Activated CD4-positive, CD25-positive, alpha-beta regulatory T cell treated with anti-CD3 and anti-CD28 coated beads, Interleukin-2, amount 50 U/mL, for 24 hours (primary cell): Measurements from ENCODE around the gene PROM2.

ENCODE experiments used
- ATAC-seq, 2 donors: fragments of 150-1000 bp; cut with Tn5 transposase; one replicate each; pipeline ENCODE4 v1.10.0; 2021; ENCODE audit warnings: mild to moderate bottlenecking in 1 of 2, moderate library complexity in 1 of 2

PROM2 gene

DNA sequence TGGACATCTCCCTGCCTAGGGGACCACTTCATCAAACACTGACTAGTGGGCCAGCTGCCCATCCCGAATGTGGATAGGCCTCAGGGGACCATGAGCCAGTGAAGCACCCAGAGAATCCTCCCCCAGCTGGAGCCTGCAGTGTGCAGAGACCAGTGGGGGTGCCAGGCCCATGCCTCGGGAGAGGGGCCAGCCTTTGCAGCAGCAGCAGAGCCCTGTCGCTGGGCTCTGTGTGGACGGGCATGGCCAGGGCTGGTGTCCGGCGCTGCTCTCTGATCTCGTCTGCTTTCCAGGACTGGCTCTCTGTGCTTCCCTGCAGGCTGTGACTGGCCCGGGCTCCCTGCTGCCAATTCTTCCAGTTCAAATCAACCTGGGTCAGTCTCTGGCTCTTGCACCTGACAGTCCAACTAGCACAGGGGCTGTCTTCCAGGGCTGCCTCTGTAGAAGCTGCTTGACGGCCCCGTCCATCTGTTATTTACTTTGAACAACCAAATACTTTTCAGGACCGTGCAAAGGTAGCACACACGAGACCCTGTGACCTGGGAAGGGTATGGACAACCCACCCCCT, 34.3 kb downstream of the PROM2 start:
- no peak for ATAC-seq

DNA sequence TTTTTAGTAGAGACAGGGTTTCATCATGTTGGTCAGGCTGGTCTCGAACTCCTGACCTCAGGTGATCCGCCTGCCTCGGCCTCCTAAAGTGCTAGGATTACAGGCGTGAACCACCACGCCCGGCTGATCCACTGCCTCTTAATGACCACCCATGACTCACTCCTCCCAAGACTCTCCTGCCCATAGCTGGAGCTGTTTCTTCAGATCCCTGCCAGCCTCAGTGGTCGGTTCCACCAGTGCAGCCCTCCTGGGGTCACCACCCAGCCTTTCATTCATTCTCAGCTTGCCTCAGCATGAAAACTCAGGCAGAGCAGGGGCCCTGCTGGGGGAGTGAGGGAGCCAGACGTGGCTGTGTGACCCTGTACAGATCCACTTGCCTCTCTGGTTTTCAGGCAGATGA, 35.4 kb downstream of the PROM2 start:
- ATAC-seq = no peak

DNA sequence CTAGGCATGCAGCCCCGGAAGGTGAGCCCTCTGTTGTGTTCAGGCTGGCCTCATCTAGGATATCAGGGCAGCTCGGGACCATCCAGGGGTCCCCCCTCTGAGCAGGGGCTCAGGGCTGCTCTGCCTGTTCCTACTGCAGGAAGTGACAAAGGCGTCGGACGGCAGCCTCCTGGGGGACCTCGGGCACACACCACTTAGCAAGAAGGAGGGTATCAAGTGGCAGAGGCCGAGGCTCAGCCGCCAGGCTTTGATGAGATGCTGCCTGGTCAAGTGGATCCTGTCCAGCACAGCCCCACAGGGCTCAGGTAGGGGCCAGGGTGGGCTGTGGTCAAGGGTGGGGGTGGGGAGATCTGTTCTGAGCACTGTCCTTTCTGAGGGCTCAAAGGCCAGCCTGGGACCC, 36.0 kb downstream of the PROM2 start:
- no peak for ATAC-seq

DNA sequence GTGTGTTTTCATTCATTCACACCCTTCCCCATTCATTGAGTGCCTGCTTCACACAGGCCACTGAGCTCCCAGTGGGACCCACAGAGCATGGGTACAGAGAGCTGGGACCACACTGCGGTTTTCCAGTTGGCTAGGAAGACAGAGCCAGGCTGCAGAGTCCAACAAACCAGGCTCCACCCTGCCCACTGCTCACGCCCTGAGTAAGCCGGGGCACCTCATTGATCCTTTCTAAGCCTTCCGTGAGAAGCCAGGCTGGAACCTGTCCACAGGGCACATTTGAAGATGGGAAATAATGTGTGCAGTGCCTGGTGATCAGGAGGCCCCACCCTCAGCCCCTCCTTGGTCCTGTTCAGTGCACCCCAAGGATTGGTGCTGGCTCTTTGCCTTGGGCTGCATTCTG, 36.4 kb downstream of the PROM2 start:
- no peak for ATAC-seq

DNA sequence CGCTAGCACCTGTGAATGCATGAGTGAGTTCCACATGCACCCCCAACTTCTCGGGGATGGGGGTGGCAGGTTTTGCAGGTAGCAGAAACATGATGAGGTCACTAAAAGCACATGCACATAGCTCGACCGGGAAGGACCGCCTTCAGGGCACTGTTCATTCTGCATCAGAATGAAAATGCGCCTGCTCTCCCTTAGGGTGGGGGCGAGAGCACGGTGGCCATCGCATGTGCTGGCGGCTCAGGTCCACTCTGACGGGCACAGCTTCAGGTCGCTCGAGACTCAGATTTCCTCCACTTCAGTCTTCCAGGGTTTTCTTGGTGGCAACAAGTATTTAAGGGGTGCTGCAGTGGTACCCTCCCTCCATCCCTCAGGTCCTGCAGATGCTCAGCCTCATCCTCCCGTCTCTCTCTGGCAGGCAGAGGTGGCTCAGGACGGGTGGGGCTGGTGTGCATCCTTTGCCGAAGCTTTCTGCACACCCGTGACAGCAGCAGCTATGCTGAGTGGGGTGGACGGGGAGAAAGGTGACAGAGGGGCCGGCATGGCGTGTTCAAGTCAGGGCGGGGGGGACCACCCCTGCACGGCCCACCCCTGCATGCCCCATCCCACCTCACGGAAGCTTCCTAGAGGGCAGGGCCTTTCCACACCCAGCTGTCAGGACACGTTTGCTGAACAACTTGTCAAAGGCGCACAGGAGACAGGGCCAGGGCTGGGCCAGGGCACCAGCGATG, 37.7 kb downstream of the PROM2 start:
- ATAC-seq = no peak

DNA sequence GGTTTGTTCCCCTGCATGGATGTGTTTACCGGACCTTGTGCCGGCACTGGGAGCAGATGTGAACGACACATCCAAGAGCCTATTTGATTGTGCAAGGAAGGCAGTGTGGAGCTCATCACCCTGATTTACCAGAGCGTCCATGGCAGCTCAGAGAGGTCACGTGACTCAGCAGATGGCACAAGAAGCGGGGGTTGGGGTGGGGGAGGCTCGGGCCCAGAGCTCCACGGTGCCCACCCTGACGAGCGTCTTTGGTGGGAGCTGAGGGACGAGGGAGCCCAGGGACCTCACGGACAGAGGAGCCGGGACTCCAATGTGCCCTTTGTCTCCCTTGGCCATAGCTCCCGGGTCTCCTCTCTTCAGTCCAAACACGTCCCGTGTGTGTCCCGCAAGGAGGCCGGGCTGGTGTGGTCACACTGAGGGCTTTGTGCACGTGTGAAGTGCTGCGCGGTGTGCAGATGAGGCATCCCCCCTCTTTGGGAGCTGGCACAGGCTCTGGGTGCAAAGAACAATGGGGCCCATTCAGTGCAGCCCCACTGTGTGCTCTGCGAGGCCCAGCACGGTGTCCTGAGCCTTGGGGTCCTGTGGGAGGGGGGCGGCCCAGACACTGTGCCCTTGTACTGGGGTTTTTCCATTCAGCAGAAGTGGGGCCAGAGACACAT, 38.4 kb downstream of the PROM2 start:
- no peak for ATAC-seq

DNA sequence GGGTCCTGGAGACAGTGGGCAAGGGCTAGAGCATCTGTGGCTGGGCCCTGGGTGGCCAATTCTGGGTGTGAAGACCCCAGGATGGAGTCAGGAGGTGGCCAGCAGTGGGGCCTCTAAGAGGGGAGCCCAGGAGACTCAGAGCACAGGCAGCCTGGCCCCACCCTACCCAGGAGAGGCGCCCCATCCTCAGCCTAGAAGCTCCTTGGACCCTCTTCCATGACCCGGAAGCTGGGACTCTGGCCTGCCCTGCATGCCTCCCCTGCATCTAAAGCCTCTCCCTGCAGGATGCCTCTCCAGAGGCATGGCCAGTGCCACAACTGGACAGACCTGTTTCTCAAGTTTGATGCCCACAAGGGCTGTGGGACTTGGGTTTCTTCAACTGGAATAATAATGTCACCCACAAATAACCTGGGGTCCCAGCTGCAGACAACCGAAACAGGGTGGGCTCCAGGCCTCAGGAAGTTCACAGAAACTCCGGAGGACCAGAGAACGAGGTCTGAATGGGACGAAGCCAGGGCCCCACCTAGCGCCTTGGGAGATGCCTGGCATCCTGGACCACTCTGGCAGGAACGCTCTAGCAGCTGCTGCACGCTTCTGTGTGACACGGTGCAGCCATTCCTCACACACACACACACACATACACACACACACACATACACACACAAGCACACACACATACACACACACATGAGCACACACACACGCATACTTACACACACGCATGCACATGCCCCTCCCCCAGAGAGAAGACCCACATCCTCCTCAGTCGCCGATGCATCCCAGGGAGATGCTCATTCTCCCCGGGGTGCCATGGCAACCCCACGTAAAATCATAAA, 39.3 kb downstream of the PROM2 start:
- ATAC-seq = no peak

DNA sequence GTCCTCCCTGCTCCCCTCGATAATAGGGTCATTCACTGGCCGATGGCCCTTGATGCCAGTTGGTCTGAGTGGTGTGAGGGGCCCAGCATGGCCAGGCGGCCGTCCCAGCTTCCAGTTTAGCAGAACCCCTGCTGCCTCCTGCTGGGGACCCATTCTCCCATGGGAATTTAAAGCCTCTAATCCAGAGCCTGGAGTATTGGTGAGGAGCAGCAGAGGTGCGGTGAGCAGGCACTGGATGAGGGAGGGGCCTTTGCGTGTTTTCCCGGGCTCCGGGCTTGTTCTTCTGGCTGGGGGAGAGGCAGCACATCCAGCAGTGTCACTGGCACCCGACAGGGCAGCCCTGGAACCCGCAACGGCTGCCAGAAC, 40.3 kb downstream of the PROM2 start:
- ATAC-seq = no peak

DNA sequence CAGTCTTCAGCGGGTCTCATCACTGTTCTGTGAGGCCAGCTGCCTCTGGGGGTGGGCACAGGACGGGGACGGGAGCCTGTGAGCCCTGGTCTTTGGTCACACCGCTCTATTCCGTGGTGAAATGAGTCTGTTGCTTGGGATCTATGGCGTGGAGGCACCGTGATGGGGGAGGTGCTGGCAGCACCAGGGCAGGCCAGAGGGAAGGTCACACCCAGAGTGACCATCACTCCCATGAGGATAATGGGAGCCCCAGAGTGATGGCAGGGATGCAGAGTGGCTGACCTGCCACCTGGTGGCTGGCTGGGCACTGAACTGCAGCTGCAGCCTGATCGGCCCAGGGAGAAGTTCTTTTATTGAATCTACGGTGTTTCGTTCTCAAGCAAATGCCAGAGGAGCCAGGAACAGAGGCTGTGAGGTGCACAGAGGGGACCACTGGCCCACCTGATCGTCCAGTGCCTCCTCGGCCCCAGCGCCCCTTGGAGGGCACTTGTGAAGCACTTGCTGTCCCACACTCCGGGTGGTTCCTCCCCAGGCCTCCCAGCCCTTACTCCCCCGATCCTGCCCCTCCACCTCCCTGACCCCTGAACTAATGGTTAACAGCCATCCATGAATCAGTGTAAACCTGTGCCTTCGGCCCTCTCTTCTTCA, 40.8 kb downstream of the PROM2 start:
- ATAC-seq = no peak

DNA sequence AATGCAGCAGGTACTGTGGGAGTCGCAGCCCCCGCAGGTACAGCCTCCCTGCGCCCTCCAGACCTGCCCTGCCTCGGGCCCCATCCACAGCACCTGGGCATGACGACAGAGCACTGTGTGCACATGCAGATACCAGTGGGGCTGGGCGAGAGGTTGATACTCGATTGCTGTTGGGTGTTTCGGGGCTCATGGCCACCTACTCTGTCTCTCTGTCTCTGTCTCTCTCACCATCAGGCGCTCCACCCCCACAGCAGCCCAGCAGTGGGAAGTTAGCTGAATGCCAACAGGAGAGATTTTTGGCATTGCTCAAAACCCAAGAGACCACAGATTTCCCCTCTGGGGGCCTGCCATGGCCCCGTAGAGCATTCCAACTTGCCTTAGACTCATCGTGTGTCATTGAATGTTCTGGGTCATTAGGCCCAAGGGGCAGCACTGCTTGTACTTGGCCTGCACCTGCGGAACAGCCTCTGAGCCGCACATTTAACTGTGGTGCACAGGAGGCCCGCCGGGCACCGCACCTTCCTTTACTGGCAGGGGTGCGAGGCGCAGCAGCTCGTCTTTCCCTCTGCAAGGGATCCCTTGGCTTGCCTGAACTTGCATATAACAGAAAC, 41.7 kb downstream of the PROM2 start:
- no peak for ATAC-seq

DNA sequence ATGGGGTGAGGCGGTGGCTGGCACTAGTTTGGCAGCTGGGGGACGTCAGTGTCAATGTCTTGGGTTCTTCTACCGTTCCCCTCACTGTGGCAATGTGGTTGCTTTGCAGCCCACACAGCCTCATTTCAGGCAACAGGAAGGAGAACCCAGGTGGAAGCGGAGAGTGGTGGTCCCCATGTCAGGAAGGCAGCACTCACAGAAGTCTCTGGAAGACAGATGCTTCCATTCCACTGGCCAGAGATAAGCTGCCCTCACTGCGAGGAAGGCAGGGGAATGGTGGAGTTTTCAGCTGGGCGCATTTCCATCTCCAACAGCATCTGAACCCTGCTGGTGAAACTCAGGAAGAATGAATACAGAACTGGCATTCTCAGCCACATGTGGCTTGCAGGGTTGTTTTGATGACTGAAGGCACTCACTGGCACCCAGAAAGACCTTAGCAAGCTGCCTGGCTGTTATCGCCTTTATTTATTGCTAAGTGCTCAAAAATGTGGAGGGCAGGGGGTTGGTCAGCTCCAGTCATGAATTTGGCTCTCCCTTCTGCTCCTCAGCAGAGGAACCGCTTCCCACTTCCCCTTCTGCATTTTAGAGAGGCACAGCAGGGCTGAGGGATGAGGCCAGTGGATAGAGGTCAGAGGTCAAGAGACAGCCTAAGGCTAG, 42.3 kb downstream of the PROM2 start:
- ATAC-seq = no peak

DNA sequence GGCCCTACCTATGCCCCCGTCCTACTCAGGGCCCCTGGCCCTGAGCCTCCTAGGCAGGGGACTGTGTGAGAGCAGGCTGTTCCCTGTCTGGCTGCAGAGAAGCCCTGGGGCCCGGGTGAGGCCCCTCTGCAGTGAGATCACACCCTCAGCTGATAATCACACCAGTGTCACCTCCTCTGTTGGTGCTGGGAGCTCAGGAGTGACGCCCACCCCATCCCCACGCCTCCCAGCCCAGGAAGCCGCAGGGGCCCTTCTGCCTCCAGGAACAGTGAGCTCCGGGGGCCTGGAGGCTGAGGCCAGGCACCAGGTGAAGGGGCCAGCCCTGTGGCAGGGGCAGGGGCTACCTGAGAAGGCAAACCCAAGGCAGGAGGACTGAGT, 42.9 kb downstream of the PROM2 start:
- ATAC-seq = no peak

DNA sequence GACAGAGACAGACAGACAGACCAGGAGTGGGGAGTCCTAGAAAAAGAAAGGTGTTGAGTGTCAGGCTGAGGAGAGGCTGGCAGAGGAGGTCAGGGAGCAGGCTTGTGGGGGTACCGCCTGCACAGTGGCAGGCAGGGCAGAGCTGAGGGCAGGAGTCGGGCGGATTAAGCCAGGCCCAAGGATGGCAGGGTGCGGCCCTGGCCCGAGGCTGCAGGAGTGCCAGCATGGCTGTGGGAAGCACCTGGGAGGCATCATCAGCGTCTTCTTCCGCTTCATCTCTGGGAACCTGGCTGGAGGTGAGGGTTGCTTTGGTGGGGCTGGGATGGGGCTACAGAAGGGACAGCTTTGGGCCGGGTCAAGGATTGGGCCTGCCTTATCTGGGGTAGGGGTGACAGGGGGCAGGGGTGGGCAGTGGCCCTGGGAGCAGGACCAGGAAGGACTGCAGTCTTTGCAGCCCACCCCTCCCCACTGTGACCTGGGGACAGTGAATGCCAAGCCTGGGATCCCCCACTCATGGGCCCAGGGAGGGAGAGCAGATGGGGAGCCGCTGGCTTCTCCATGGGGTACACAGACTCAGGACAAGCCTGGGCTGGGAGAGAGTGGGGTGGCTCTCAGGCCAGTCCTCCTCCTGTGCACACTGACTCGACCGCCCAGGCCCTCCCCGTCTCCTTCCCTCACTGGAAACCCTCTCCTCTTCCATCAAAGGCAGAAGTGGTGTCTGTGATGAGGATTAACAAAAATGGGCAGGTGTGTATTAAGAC, 43.6 kb downstream of the PROM2 start:
- ATAC-seq = no peak

DNA sequence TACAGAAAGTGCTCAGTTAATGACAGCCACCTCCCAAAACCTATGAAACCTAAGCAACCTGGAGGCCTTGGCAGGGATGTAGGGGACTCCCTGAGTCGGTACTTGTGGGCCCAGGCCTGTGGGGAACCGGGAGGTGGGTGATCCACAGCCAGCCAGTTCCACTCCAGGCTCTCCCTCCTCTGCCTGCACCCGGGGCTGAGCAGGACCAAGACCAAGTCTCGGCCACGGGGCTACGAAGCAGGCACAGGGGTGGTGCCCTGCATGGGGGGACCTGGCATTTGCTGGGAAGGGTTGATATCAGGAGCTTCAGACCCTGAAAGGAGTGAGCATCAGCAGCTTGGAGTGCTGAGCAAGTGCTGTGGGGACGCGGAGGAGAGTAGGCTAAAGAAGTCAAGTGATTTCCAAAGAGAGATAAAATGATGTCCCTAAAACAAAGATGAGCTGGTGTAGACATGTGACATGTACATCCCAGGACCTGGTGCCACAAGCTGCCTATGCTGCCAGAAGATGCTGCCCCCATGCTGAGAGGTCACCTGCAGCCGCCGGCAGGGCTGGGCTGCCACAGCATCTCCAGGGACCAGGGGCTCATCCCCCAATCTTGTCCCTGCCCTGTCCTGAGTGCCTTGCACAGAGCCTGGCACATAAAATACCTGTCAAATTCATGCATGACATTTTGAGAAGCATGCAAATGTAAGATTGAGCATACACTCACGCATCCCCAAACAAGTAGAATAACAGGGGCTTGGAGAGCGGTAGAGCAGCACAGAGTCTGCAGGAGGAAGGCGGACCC, 44.4 kb downstream of the PROM2 start:
- ATAC-seq = no peak

DNA sequence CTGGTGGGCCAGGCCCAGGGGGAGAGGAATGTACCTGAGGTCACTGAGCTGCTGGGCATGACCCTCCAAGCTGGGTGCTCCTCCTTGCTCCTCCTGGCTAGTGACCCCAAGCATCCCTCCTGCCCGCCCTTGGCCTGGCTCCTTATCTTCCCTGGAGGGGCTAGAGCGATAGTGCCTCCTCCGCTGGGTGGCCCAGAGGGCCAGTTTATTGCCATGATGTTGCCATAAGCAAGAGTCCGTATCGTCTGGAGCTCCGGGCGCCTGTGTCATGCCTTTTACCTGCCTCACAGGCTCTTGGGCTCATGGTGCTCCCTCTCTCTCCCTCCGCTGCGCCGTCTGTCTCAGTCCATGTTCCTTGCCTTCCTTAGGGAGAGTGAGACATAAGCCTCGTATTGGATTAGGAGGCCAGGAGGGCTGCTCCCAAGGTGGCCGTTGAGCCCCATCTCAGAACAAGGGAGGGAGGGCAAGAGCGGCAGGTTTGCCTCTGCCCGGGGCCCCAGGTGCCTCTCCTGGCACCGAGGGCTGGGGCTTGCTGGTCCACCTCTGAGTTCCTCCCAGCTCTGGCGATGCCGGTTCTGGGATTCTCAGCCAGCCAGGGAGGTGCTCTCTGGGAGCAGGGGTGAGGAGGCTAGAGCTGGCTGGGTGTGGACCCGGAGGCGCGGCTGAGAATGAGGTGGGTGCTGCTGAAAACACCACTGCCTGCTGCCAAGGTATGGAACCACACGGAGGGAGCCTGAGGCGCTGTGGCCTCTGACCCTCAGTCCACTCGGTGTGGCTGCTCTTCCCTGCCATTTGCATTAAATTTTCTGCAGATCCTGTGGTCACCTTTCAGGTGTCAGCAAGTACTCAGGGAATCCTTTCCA, 45.5 kb downstream of the PROM2 start:
- ATAC-seq = no peak

DNA sequence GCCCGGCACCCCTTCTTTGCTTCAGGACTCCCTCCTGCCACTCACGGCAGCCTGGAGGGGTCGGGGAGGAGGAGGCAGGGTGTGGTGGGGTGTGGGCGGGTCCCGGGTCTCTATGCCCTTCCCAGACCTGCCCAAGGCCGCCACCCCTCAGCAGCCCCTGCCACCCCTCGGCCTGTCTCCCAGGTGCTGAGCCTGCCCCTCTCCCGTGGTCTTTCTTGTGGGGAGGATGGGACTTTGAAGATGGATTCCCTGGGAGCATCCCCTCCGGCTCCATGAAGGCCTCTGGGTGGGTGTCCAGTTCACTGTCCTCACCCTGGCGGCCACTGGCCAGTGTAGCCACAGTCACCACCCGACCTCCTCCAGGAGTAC, 46.1 kb downstream of the PROM2 start:
- ATAC-seq = no peak

DNA sequence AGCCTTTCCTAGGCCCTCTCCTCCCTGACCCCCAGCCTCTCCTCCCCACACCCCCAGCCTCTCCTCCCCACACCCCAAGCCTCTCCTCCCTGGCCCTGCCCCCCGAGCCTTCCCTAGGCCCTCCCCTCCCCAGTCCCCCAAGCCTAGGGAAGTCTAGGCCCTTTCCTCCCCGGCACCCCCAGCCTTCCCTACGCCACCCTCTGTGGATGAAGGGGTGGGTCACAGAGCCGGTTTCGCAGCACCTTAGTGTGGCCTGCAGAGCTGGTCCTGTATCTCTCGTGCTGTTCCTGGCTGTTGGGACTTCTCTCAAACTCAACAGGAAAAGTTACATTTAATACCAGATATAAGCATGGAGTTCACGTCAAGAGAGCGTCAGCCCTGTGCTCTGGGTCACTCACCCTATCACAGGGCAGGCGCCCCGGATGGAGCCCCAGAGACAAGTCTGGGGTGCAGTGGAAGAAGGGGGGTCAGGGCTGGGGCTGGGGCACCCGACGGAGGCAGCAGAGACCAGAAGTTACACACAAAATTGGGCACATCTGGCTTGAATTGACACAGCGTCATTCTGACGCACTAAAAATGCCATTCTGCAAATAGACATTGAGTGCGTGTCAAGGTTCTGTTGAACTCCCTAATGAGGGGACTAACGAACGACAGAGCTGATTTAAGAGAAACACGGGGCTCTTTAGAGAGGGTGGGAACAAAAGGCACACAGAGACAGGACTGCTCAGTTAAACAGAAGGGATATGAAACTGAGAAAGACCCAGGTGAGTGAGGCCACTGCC, 46.9 kb downstream of the PROM2 start:
- ATAC-seq = no peak

DNA sequence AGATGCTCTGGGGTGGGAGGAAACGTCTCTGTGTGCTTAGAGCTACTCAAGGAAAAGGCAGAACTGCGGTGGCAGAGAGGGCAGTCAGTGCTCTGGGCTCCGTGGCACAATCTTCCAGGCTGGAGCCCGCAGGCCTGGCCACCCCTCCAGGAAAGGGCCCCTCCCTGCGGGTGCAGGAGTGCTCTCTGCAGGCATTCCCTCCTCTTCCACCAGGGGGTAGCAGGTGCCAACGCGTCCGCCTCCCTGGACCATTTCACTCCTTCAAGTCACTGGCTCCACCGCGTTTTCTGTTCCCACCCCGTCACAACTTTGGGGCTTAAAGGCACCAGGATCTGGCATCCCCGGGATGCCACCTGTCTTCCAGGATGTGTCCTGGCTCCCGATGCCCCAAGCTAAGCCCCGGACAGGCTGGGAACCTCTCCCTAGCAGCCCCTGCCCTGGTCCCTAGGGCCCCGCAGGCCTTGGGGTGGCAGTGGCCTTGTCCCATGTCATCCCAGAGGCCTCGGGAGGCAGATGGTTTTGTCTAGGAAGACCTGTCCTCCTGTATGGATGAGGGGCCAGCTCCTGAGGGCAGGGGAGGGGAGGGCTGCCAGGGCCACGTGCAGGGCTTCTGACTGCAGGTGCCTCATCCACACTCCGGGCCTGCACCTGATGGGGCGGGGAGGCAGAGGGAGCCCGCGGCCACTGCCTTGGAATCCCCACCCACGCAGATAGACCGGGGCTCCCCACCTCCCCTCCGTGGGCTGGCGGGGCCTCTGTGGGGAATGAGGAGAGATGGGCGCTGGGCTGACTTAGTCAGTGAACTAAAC, 49.3 kb downstream of the PROM2 start:
- ATAC-seq = no peak
